ENCODE data around the gene HMX2.

Gene HMX2

GRCh38 chr10:123147635-123148413, at the start of gene HMX2:
Gene HMX2, plus strand, starts transcription at chr10:123148136. Its CDS starts 243 bp downstream, at chr10:123148379.
- intact Hi-C loops (cut with DNase I) = no loop called here
- peak in 1 of 10 donors; percentile 76 for DNase-seq

GRCh38 chr10:123100030-123100762, 47.7 kb upstream of the HMX2 start:
- intact Hi-C loops (cut with DNase I) = no loop called here
- no peak for DNase-seq

- intact Hi-C loops (cut with DNase I) = no loop called here
- no peak for DNase-seq
These were observed 46.1 kb upstream of the HMX2 start for GRCh38 chr10:123101872-123102271.

- intact Hi-C loops (cut with DNase I) = no loop called here
- no peak for DNase-seq
These were observed 45.3 kb upstream of the HMX2 start for GRCh38 chr10:123102673-123103072.

- intact Hi-C loops (cut with DNase I) = no loop called here
- DNase-seq = no peak
These were observed 44.0 kb upstream of the HMX2 start for GRCh38 chr10:123103944-123104343.

GRCh38 chr10:123109466-123109865, 38.5 kb upstream of the HMX2 start:
- intact Hi-C loops (cut with DNase I) = no loop called here

GRCh38 chr10:123117644-123118417, 30.1 kb upstream of the HMX2 start:
- DNase-seq = peak in 5 of 10 donors; percentile 21 to 90 (median 49)

More at GRCh38 chr10:123109466-123109865, 38.5 kb upstream of the HMX2 start:
- DNase-seq = no peak

GRCh38 chr10:123119081-123119480, 28.9 kb upstream of the HMX2 start:
- DNase-seq = no peak
- intact Hi-C loops (cut with DNase I) = no loop called here

More at GRCh38 chr10:123117644-123118417, 30.1 kb upstream of the HMX2 start:
- intact Hi-C loops (cut with DNase I) = no loop called here

GRCh38 chr10:123126246-123126645, 21.7 kb upstream of the HMX2 start:
- intact Hi-C loops (cut with DNase I) = no loop called here

GRCh38 chr10:123129618-123130271, 18.2 kb upstream of the HMX2 start:
- intact Hi-C loops (cut with DNase I) = loop anchor here (10.0 kb wide), 1 partner anchor 175 kb away; no protein-coding TSS in a partner anchor
- no peak for DNase-seq

More at GRCh38 chr10:123126246-123126645, 21.7 kb upstream of the HMX2 start:
- no peak for DNase-seq

GRCh38 chr10:123132576-123133477, 15.1 kb upstream of the HMX2 start:
- intact Hi-C loops (cut with DNase I) = loop anchor here (1.0 to 10.0 kb wide), 4 partner anchors 90 to 426 kb away; no protein-coding TSS in a partner anchor
- peak; percentile 56 to 96 (median 86) for DNase-seq

GRCh38 chr10:123133541-123134342, 14.2 kb upstream of the HMX2 start:
- intact Hi-C loops (cut with DNase I) = loop anchor here (2.0 to 10.0 kb wide), 3 partner anchors 91 to 247 kb away; no protein-coding TSS in a partner anchor

GRCh38 chr10:123134343-123134914, 13.5 kb upstream of the HMX2 start:
- intact Hi-C loops (cut with DNase I) = loop anchor here (10.0 kb wide), 1 partner anchor 170 kb away; no protein-coding TSS in a partner anchor
- peak in 1 of 10 donors; percentile 75 for DNase-seq

More at GRCh38 chr10:123133541-123134342, 14.2 kb upstream of the HMX2 start:
- peak in 1 of 10 donors; percentile 75 for DNase-seq

GRCh38 chr10:123134915-123135414, 13.0 kb upstream of the HMX2 start:
- no peak for DNase-seq
- intact Hi-C loops (cut with DNase I) = loop anchor here (10.0 kb wide), 1 partner anchor 170 kb away; no protein-coding TSS in a partner anchor

- intact Hi-C loops (cut with DNase I) = loop anchor here (10.0 kb wide), 1 partner anchor 169 kb away; no protein-coding TSS in a partner anchor
- DNase-seq = no peak
These were observed 12.4 kb upstream of the HMX2 start, which contains the start of gene HMX3 for GRCh38 chr10:123135415-123136141. Gene HMX3, plus strand, starts transcription at chr10:123135970. Its CDS starts 81 bp downstream, at chr10:123136051.

GRCh38 chr10:123136221-123136805, 11.6 kb upstream of the HMX2 start:
- intact Hi-C loops (cut with DNase I) = loop anchor here (10.0 kb wide), 1 partner anchor 168 kb away; no protein-coding TSS in a partner anchor
- no peak for DNase-seq
